SIG-M5 treated with dmso at 0.1 percent for 504 hours (cell line): ENCODE measurements around the gene IRF9.
A peak's percentile ranks its signal among the peaks of the same experiment; 100 is the strongest.

Experiments
- DNase-seq: peaks from one replicate; lab custom pipeline; 2025; ENCODE audit not compliant: unreplicated experiment; lab: John Stamatoyannopoulos, UW

IRF9 gene

DNA sequence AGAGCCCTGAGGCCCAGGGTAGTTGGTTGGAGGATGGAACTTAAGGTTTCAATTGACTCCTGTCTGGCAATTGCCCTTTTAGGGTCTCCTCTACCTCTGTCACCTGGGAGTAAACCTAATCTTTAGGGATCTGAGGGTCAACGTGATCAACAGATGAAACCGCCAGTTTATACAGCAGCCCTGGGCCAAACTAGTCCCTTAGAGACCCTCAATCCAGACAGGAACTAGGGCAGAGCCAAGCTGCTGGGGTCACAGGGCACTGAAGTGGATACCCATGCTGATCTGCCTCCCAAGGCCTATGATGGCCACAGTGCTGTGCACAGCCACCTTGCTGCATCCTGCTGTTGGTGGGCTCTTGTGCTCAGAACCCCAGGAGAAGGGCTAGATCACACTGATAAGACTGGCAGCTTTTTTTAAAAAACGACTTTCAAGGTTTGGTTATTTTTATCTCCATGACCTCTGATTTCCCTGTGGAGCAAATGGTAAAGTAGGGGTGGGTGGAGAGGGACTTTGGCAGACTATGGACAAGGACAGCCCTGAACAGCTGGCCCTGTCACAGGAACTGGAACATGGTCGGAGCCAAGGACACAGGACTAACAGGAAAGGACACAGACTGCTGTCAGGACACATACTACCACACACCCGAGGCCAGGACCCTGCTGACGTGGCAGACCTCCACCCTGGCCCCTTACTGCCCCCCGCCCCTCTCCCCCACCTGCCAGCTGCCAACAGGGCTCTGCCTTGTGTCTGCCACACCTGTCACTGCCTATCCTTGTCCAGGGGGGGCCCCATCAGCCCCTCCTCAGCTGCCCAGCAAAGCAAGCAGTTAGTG is 30.1 kb upstream of the IRF9 start:
- DNase-seq, result no peak

DNA sequence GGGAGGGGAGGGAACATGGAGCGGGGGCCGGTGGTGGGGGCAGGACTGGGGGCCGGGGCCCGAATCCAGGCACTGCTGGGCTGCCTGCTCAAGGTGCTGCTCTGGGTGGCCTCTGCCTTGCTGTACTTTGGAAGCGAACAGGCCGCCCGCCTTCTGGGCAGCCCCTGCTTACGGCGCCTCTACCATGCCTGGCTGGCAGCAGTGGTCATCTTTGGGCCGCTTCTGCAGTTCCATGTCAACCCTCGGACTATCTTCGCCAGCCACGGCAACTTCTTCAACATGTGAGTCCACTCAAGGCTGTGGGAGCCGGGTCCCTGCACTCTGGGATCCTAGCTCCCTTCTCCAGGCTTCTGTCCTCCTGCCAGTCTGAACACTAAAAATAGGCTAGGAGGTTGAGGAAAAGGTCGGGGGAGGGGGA is 29.5 kb upstream of the IRF9 start:
- no peak for DNase-seq

DNA sequence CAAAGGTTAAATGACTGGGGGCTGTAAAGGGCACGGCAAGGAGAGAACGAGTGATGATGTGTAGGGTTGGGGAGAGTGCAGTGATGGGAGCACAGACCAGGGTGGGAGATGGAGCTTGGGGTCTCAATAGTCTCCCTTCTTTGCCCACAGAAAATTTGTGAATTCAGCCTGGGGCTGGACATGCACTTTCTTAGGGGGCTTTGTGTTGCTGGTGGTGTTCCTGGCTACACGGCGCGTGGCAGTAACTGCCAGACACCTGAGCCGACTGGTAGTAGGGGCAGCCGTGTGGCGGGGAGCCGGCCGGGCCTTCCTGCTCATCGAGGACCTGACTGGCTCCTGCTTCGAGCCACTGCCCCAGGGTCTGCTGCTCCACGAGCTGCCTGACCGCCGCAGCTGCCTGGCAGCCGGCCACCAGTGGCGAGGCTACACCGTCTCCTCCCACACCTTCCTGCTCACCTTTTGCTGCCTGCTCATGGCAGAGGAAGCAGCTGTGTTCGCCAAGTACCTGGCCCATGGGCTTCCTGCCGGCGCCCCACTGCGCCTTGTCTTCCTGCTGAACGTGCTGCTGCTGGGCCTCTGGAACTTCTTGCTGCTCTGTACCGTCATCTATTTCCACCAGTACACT is 28.9 kb upstream of the IRF9 start:
- DNase-seq, result no peak

DNA sequence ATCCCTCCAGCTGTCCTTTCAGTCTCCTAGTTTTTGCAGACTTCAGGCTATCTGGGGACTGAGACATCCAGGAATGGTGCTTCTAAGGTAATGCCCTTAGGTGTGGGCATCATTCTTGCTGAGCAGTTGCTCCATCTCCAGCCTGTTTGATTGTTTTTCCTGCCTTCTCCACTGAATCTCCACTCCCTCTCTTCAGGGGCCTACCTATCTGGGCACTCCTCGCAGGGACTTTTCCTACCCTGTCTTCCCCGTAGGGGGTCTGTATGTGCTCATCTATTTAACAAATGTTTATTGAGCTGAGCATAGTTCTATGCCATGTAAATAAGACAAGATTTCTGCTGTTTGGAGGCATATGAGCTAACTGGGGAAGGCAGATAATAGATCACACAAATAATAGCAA is 28.1 kb upstream of the IRF9 start:
- DNase-seq, result no peak

DNA sequence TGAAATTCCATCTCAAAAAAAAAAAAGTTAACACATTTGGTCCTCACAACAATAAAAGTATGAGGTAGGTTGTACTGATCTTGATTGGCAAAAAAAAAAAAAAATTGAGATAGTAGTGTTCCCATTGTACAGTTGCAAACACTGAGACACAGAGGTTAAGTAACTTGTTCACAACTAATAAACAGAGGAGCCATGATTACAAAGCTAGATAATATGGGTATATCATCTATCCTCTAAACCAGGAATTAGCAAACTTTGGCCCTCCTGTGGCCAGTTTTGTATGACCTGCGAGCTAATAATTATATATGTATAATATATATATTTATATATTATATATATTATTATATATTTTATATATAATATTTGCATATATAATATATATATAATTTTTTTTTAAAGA is 27.3 kb upstream of the IRF9 start:
- DNase-seq, result no peak

DNA sequence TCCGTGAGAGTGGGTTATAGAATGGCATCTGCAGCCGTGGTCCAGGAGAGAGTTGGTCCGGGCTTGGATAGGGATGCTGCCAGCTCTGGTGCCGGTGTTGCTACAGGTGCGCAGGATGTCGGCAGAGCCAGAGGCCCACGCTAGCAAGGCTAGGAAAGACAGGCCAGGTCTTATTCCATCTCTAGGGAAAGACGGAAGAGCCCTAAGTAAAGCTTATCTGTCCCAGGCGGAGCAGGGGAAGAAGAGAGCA is 25.6 kb upstream of the IRF9 start:
- DNase-seq, result no peak

DNA sequence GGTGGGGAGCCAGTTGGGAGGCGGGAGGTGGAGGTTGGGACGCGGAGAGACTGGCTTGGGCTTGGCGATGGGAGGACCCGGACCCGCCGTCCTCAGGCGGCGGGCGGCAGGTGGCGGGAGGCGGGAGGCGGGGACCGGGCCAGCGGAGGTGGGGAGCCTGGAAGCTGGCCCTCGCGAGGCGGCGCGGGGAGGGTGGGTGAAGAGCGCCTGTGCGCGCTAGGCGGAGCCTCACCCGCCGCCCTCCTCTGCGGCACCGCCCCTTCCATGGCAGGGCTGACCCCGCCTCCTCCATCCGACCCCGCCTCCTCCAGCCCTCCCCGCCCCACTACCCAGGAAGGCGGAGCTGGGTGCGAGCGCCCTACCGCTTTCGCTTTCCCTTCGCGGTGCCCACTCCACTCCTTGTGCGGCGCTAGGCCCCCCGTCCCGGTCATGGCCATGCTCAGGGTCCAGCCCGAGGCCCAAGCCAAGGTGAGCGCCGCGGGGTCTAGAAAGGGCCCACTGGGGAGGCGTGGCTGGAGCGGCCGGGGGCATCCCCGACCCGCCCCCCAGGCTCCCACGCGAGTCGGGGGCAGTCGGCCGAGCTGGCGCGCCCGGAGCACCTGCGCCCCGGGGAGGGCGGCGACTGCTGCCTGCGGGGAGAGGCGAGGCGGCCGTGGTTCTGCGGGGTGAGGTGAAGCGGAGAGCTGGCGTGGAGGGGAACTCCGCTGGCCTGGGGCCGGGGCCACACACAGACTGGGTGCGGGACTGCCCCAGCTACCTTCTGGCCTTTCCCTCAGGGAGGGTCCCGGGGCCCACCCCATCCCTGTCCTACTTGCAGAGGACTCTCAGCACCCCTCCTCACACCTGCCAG is 25.0 kb upstream of the IRF9 start, which contains the start of gene PSME1:
TSS of gene PSME1 (plus strand) at position 361 of the 850 bp plus-strand sequence. CDS start at position 430, 69 bp downstream.
- peak; percentile 85 for DNase-seq

DNA sequence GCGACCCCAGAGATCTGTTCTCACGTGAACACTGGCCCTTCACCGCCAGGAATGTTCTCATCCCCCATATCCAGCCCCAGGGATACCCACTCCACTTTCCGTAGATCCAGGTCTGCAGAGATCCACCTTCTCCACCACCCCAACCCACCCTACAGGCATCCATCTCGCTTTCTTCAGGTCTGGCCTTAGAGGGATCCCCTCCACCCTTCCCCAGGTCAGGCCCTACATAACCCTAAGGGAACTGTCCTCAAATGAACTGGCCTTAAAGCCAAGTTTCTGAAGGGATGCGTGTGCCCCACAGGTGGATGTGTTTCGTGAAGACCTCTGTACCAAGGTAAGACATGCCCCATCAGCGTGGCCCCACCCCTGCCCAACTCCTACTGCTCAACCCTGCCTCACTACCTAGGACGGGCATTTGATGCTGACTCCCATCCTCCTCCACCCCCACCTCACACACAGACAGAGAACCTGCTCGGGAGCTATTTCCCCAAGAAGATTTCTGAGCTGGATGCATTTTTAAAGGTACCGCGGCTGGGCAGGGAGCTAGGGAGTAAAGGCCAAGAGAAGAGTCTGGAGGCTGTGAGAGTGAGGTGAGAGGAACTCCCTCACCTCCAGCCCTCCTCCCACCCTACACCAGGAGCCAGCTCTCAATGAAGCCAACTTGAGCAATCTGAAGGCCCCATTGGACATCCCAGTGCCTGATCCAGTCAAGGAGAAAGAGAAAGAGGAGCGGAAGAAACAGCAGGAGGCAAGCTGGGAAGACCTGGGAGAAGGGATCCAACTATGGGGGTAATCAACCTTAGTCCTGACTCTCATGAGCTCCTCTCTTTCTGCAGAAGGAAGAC is 24.2 kb upstream of the IRF9 start:
- DNase-seq, result no peak

DNA sequence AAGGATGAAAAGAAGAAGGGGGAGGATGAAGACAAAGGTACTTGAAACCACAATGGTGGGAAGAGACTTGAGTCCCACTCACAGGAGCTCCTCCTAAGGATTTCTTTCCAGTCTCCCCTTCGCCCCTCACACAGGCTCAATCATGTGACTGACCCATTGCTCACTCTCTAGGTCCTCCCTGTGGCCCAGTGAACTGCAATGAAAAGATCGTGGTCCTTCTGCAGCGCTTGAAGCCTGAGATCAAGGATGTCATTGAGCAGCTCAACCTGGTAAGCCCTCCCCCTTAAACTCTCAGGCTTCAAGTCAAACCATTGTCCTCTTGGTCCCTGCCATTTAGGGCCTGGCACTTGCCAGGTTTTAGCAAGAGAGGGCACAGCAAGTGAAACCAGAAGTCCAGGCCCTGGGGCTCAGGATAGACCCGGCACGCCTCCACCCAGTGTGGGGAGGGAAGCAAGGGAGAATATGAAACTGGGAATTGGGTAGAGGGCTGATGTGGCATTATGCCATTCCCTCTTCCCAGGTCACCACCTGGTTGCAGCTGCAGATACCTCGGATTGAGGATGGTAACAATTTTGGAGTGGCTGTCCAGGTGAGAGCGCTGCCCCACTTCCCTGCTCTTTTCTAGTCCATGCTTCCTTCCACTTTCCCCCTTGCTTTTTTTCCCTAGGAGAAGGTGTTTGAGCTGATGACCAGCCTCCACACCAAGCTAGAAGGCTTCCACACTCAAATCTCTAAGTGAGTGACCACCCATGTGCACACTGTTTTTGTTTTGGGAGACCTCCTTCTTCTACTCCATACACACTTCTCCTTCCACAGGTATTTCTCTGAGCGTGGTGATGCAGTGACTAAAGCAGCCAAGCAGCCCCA is 23.3 kb upstream of the IRF9 start:
- DNase-seq, result no peak

DNA sequence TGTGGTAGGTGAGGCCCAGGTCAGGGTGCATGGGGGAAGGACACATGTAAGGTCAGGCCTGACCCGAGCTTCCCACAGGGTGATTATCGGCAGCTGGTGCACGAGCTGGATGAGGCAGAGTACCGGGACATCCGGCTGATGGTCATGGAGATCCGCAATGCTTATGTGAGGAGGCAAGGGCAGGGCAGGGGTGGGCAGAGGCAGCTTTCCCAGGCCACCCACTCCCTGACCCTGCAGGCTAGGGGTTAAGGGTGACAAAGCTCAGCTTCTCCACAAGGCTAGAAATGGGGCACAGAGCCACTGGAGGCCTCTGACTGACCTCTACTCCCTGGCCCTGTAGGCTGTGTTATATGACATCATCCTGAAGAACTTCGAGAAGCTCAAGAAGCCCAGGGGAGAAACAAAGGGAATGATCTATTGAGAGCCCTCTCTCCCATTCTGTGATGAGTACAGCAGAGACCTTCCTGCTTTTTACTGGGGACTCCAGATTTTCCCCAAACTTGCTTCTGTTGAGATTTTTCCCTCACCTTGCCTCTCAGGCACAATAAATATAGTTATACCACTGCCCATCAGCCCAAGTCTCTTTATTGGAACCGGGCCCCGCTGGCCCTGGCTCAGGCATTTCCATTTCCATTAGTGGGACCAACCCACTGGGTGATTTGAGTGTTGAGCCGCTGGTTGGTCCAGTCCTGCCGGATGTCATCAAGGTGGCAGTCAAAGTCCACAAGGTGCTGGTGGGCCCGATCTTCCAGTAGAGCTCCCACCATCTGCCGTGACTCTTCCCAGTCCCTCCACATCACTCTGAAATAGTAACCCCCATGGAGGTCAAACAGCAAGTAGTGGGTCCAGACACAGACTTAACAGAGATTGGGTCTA is 22.4 kb upstream of the IRF9 start:
- DNase-seq, result no peak

DNA sequence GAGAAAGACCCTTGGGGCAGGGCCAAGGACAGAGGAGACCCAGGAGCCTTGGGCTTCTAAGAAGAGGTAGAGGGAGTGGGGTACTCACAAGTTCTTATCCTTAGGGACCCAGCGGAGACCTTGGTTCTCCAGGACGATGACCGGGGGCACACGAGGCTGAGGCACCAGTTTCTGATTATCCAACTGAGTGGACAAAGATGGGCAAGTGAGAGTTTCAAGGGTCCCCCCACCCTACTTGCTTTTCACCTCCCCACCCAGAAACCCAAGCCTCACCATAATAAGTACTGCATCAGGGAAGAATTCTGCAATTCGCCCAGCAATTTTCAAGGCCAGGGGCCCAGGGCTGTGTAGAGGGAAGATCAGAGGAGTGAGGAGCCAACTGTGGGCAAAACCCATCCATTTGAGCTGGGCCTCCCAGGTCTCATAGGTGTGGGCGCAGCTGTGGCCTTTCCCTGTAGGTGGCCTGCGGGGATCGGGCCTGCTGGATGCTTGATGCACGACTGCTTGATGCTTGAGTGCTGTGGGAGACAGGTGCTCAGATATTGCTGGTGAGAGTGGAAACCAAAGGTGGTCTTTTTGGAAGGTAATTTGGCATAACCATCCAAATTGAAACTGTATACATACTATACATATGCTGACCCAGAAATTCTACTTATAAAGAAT is 21.7 kb upstream of the IRF9 start:
- DNase-seq, result no peak

DNA sequence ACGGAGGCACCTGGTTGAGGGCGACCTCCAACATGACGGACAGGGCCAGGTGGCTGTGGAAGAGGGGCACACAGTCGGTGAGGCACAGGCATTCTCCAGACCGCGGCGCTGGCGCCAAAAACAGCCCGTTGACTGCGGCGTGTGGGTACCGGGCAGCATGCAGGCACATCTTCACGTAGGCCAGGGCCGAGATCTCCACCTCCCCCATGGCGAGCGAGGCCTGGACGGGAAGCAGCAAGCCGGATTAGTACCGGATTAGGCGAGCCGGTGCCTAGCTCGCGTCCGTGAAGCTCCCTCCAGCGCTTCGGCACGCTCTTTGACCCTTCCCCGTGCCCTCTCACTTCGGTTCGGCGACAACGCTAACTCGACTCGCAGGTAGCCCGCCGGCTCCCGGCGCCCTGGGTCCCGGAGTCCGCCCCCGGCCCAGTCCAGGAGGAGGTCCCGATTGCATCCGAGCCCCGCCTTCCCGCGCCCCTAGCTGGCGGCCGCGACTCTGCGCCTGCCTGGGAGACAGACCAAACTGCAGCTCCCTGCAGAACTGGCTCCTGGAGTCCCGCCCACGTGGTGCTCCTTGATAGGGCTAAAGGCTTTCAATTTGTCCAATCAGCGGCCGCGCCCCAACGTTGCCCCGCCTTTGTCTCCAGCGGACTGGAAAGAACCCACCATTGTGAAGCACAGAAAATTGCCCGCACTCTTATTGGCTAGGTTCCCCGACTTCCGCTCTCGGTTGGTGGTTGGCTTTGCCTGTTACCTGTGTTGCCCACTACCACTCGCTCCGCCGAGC is 19.8 kb upstream of the IRF9 start, which contains the start of gene EMC9:
TSS of gene EMC9 (minus strand) at position 495 of the 784 bp plus-strand sequence. CDS start at position 208, 287 bp downstream.
- peak; percentile 99 for DNase-seq

DNA sequence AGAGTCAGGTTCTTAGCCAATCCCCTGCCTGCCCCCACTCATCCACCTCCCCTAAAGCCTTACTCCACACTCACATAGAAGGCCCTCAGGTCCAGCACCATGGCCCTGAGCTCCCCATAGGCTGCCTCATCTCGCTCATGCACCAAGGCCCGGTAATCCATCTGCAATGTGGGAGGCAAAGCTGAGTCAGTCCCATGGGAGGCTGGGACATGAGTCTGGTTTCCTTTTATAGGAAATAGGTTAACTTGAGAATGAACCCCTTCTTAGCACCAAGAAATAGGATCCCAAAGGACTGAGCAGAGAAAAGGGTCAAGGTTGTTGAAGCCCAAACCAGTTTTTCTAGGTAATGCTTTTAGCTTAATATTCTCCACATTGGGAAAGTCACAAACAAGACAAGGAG is 17.6 kb upstream of the IRF9 start:
- DNase-seq, result no peak

DNA sequence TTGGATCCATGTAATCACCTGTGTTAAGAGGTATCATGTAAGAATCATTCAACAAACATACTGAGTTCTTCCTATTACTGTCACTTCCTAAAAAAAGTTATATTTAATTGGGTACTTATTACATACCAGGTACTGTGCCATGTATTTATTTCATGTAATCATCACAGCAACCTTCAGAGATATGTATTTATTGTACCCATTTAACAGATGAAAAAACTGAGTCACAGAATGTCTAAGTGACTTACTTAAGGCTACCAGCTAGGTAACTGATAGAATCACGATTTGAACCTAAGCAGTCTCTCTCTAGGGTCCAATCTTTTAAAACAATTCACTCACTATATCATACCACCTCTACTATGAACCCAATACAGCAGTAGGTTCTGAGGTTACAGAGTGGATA is 16.6 kb upstream of the IRF9 start:
- DNase-seq, result no peak

DNA sequence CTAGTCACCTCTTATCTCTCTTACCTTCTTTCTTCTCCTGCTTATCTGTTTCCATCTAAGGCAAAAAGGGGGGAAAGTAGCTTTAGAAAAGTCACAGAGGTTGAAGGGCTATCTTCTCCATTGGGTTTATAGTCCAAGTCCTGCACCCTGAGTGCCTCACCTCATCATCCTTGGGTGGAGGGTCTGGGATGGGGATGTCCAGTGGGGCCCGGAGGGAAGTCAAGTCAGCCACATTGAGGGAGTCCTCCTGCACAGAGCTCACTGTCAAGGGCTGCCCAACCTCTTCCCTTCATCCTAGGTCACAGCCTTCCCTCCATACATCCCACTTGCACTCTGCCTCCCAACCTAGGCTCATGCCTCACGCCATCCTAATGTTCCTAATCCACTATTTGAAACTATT is 15.8 kb upstream of the IRF9 start:
- DNase-seq, result no peak

DNA sequence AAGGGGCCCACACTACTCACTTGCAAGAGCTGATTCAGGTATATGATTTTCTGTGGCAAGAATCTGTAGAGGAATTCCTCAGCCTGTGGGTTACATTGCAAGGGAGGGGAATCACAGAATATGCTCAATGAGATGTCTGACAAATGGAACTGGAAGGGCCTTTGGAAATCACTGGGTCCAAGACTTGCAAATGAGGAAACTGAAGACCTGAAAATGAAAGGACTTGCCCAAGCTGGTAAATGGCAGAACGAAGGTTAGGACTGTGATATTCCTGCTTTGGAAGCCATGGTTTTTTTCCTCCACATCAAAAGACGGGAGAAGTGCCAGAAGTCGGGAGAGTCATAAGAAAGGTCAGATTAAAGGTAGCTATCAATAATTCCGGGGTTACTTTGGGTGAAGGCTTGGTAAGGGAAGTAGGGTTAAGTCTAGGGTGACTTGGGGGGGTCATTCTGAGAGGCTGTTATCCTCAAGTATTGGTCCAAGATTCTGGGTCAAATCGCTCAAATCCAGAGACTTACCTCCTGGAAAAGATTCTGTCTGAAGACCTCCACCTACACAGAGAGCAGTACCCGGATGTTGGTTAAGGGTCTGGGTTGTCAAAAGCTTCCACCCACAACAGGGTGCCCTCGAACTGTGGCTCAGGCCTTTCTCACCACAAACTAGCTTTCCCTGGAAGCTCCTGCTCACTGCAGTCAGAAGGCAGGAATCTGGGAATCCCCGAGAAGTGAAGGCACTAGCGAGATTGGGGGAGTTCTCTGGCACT is 15.2 kb upstream of the IRF9 start:
- no peak for DNase-seq

DNA sequence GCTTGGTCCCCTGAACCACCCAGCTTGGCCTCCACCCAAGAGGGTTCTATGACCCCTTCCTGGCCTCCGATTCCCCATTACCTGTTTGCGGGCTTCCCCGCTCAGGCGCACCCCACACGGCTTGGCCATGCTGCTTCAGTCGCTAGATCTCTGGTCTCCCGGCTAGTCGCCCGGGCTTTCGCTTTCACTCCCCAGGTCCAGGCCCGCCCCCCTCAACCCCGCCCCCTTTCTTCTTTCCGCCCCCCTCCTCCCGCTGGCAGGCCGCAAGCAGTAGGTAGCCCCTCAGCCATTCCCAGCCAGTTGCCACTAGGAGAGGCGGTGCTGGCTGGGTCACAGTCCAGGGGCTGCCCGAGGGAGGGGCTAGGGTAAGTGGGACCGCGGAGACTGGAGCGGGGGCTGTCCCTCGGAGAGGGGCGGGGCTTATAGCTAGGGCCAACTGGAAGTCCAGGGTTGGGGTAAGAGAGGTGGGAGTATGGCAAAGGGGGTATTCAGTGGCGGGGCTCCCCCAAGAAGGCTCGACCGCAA is 14.6 kb upstream of the IRF9 start, which contains the start of gene PSME2:
TSS of gene PSME2 (minus strand) at position 158 of the 525 bp plus-strand sequence. CDS start at position 129, 29 bp downstream.
- peak; percentile 97 for DNase-seq
